Neural cell (in vitro differentiated cells): ENCODE data around the gene ZNF688. TPM values are rescaled to one million over a fixed set of nuclear protein-coding genes. Genes with fewer than 3 reads are reported as not detected.

Experiments
- H2AFZ ChIP-seq: fragments of 200-600, 300-800 bp; sonication (generic), shearing (Covaris generic); 2 replicates; pipeline ENCODE4 v1.6.0; 2014; ENCODE audit warnings: low read depth, mild to moderate bottlenecking, antibody characterized with exemption, low read length, moderate library complexity
- H3F3A ChIP-seq: fragments of 200-600 bp; shearing (Covaris generic); 2 replicates; pipeline ENCODE4 v1.6.1; 2016; ENCODE audit warnings: mild to moderate bottlenecking, moderate library complexity, mixed read lengths, antibody characterized with exemption, low read length; ENCODE audit not compliant: insufficient read depth, poor library complexity, severe bottlenecking
- H3K27ac ChIP-seq: fragments of 200-600, 300-800 bp; sonication (generic), shearing (Covaris generic); 2 replicates; pipeline ENCODE4 v1.5.1; 2014; ENCODE audit warnings: mild to moderate bottlenecking, low read length, moderate library complexity
- H3K27me3 ChIP-seq: fragments of 300-800, 200-600 bp; sonication (generic), shearing (Covaris generic); 2 replicates; pipeline ENCODE4 v1.6.0; 2014; ENCODE audit warnings: mild to moderate bottlenecking, low read depth, low read length, moderate library complexity; ENCODE audit not compliant: insufficient read depth
- H3K36me3 ChIP-seq: fragments of 300-800, 200-600 bp; sonication (generic), shearing (Covaris generic); 2 replicates; pipeline ENCODE4 v1.5.1; 2014; ENCODE audit warnings: mild to moderate bottlenecking, antibody characterized with exemption, low read length, moderate library complexity; ENCODE audit not compliant: insufficient read depth
- H3K4me2 ChIP-seq: fragments of 300-800, 200-600 bp; sonication (generic), shearing (Covaris generic); 2 replicates; pipeline ENCODE4 v1.6.0; 2014; ENCODE audit warnings: mild to moderate bottlenecking, low read length
- H3K4me3 ChIP-seq: fragments of 300-800, 200-600 bp; sonication (generic), shearing (Covaris generic); 2 replicates; pipeline ENCODE4 v1.5.1; 2014; ENCODE audit warnings: mild to moderate bottlenecking, low read length, moderate library complexity
- H3K79me2 ChIP-seq: fragments of 200-600 bp; shearing (Covaris generic); replicated peaks from 2 replicates; pipeline ENCODE4 v1.6.0; 2014; ENCODE audit warnings: mild to moderate bottlenecking, low read length, moderate library complexity; ENCODE audit not compliant: insufficient read depth
- H3K9ac ChIP-seq: fragments of 300-800, 200-600 bp; sonication (generic), shearing (Covaris generic); 2 replicates; pipeline ENCODE4 v1.6.1; 2016; ENCODE audit warnings: mild to moderate bottlenecking, low read length, mixed read lengths
- H3K9me2 ChIP-seq: fragments of 200-600 bp; shearing (Covaris generic); 2 replicates; pipeline ENCODE4 v1.6.1; 2016; ENCODE audit warnings: mild to moderate bottlenecking, low read length, mixed read lengths; ENCODE audit not compliant: insufficient read depth
- H3K9me3 ChIP-seq: fragments of 200-600, 300-800 bp; sonication (generic), shearing (Covaris generic); 2 replicates; pipeline ENCODE4 v1.6.1; 2016; ENCODE audit warnings: mild to moderate bottlenecking, mixed run types, low read length, moderate library complexity, mixed read lengths
- H4K20me1 ChIP-seq: fragments of 200-600 bp; shearing (Covaris generic); 2 replicates; pipeline ENCODE4 v1.6.1; 2016; ENCODE audit warnings: mild to moderate bottlenecking, mixed run types; ENCODE audit not compliant: insufficient read depth
- CTCF ChIP-seq: fragments of 450-650 bp; IDR thresholded peaks from 2 replicates; pipeline ENCODE4 v1.5.1; 2014; ENCODE audit warnings: antibody characterized with exemption, mild to moderate bottlenecking, moderate library complexity; ENCODE audit not compliant: poor library complexity, severe bottlenecking
- EP300 ChIP-seq: fragments of 450-650 bp; conservative IDR thresholded peaks from 2 replicates; pipeline ENCODE4 v1.6.1; 2014; ENCODE audit warnings: antibody characterized with exemption, mild to moderate bottlenecking, moderate library complexity; ENCODE audit not compliant: poor library complexity, severe bottlenecking
- EZH2 ChIP-seq: fragments of 200-600, 300-800 bp; shearing (Covaris generic), sonication (generic); IDR thresholded peaks from 2 replicates; pipeline ENCODE4 v1.6.1; 2014; ENCODE audit warnings: antibody characterized with exemption, low read length, borderline replicate concordance, mild to moderate bottlenecking; ENCODE audit not compliant: insufficient read depth, poor library complexity, severe bottlenecking
- MXI1 ChIP-seq: fragments of 450-650 bp; conservative IDR thresholded peaks from 2 replicates; pipeline ENCODE4 v1.6.1; 2014; ENCODE audit warnings: antibody characterized with exemption, mild to moderate bottlenecking; ENCODE audit not compliant: poor library complexity, severe bottlenecking
- POLR2AphosphoS5 ChIP-seq: IDR thresholded peaks from 2 replicates; pipeline ENCODE4 v1.6.1; 2012
- RAD21 ChIP-seq: fragments of 450-650 bp; conservative IDR thresholded peaks from 2 replicates; pipeline ENCODE4 v1.6.1; 2014; ENCODE audit warnings: antibody characterized with exemption, mild to moderate bottlenecking, moderate library complexity
- SMC3 ChIP-seq: fragments of 450-650 bp; conservative IDR thresholded peaks from 2 replicates; pipeline ENCODE4 v1.6.1; 2014; ENCODE audit warnings: antibody characterized with exemption, mild to moderate bottlenecking, moderate library complexity; ENCODE audit not compliant: poor library complexity
- TAF1 ChIP-seq: IDR thresholded peaks from 2 replicates; pipeline ENCODE4 v1.6.1; 2012; ENCODE audit warnings: low read depth
- polyA plus RNA-seq: library from polyadenylated mRNA; depleted of rRNA; stranded (reverse); fragments of >200 nt; gene quantifications from 2 replicates; pipeline ENCODE4 v1.2.3, GENCODE V29; 2014
- TF ChIP-seq, protein P1 (sequence below): IDR thresholded peaks from 2 replicates; pipeline ENCODE4 v1.6.1; 2012; ENCODE audit warnings: borderline replicate concordance

The ZNF688 gene
- polyA plus RNA-seq, 1 donor from 2014 or later, result 28.4 TPM

GRCh38 chr16:30609926-30610839 lies 38.7 kb upstream of the ZNF688 start, which contains the start of gene ZNF689:
Gene ZNF689, minus strand, starts transcription at chr16:30610389. Its CDS starts 348 bp downstream, at chr16:30610041.
- H3K4me3 ChIP-seq, result peak within 1 kb of the TSS; percentile 97
- TF ChIP-seq EP300, result peak; percentile 26
- peak; percentile 86 for TF ChIP-seq MXI1
- TF ChIP-seq CTCF, result peak; percentile 44
- peak; percentile 70 for TF ChIP-seq TAF1
- TF ChIP-seq, protein P1, sequence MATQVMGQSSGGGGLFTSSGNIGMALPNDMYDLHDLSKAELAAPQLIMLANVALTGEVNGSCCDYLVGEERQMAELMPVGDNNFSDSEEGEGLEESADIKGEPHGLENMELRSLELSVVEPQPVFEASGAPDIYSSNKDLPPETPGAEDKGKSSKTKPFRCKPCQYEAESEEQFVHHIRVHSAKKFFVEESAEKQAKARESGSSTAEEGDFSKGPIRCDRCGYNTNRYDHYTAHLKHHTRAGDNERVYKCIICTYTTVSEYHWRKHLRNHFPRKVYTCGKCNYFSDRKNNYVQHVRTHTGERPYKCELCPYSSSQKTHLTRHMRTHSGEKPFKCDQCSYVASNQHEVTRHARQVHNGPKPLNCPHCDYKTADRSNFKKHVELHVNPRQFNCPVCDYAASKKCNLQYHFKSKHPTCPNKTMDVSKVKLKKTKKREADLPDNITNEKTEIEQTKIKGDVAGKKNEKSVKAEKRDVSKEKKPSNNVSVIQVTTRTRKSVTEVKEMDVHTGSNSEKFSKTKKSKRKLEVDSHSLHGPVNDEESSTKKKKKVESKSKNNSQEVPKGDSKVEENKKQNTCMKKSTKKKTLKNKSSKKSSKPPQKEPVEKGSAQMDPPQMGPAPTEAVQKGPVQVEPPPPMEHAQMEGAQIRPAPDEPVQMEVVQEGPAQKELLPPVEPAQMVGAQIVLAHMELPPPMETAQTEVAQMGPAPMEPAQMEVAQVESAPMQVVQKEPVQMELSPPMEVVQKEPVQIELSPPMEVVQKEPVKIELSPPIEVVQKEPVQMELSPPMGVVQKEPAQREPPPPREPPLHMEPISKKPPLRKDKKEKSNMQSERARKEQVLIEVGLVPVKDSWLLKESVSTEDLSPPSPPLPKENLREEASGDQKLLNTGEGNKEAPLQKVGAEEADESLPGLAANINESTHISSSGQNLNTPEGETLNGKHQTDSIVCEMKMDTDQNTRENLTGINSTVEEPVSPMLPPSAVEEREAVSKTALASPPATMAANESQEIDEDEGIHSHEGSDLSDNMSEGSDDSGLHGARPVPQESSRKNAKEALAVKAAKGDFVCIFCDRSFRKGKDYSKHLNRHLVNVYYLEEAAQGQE, result peak; percentile 81
- TF ChIP-seq RAD21, result peak; percentile 37
- TF ChIP-seq SMC3, result peak; percentile 30
- TF ChIP-seq POLR2AphosphoS5, result peak; percentile 70
- no peak for TF ChIP-seq EZH2
- H3F3A ChIP-seq, result no peaks in the 10 kb centered on the region
- no peaks in the 10 kb centered on the region for H3K9me3 ChIP-seq
- H3K4me2 ChIP-seq, result peak within 1 kb of the TSS; percentile 84
- no peaks in the 10 kb centered on the region for H3K27me3 ChIP-seq
- H3K36me3 ChIP-seq, result no peaks in the 10 kb centered on the region
- peak within 1 kb of the TSS; percentile 96 for H3K9ac ChIP-seq
- H2AFZ ChIP-seq, result peak within 1 kb of the TSS; percentile 100
- H3K9me2 ChIP-seq, result no peaks in the 10 kb centered on the region
- H3K27ac ChIP-seq, result peak within 1 kb of the TSS; percentile 90
- peaks cover 10% of the 10 kb centered on the region for H3K79me2 ChIP-seq
- no peaks in the 10 kb centered on the region for H4K20me1 ChIP-seq

DNA sequence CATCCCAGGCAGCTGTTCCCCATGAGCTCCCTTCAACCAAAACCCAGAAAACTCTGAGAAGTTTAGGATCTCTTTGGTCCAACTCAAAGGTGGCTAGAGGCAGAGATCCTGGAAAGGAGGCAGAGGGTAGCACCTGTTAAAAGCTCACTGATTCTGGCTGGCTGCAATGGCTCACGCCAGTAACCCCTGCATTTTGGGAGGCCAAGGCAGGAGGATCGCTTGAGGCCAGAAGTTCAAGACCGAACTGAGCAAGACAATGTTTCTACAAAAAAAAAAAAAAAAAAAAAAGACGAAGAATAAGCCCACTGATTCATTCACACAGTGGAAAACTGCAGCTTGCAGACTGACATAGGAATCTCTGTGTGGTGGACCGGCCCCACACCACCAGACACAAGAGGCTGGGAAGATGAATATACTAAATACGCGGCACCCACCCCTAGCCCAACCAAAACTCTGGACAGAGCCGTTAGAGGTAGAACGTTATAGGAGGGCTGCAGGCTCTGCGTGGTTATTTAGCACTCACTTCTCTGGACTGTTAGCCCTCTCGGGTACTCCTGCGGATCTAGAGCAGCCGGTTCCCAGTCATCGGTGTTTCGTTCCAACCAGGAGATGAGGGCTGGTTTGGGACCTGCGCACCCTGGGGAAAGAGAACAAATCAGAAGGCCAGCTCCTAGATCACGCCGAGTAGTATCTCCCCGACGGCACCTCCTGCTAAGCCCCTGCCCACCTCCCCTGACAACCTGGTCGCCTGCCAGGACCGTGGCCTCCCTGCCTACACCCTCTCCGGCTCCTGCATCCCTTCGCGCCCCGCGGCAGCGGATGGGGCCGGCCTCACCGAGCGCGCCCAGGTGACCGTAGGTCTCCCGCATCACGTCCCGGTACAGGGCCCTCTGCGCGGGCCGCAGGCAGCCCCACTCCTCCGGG lies 37.8 kb upstream of the ZNF688 start:
- peak overlapping the region; percentile 100 for H2AFZ ChIP-seq
- H3K4me2 ChIP-seq, result peak overlapping the region; percentile 73
- peak overlapping the region; percentile 97 for H3K4me3 ChIP-seq
- H3K27ac ChIP-seq, result peak overlapping the region; percentile 90
- H3K36me3 ChIP-seq, result no peaks in the 10 kb centered on the region
- no peaks in the 10 kb centered on the region for H3K9me2 ChIP-seq
- no peaks in the 10 kb centered on the region for H3K9me3 ChIP-seq
- no peaks in the 10 kb centered on the region for H3F3A ChIP-seq
- H3K27me3 ChIP-seq, result no peaks in the 10 kb centered on the region
- TF ChIP-seq TAF1 (no peak), SMC3 (no peak), POLR2AphosphoS5 (no peak), MXI1 (no peak)
- peak overlapping the region; percentile 96 for H3K9ac ChIP-seq
- peaks cover 10% of the 10 kb centered on the region for H3K79me2 ChIP-seq
- H4K20me1 ChIP-seq, result no peaks in the 10 kb centered on the region
